A673 (cell line): ENCODE measurements around the gene SACS.

Experiments used
- CTCF ChIP-seq: fragments of 300-800, 200-600 bp; sonication (generic); conservative IDR thresholded peaks from 2 replicates; pipeline ENCODE4 v1.5.1; 2017; ENCODE audit warnings: low read depth, mild to moderate bottlenecking, antibody characterized with exemption, low read length, moderate library complexity, mixed read lengths
- EZH2 ChIP-seq: fragments of 200-600 bp; sonication (generic); IDR thresholded peaks from 2 replicates; pipeline ENCODE4 v1.6.1; 2017; ENCODE audit warnings: borderline replicate concordance, low read depth, mild to moderate bottlenecking, mixed read lengths, antibody characterized with exemption, low read length; ENCODE audit not compliant: poor library complexity, severe bottlenecking

GRCh38 chr13:23394821-23395220 is 38.7 kb downstream of the SACS start:
- TF ChIP-seq EZH2 (no peak), CTCF (no peak)
